Activated gamma-delta T cell (primary cell): ENCODE results near the gene RBX1.
"Not testable (repeated sequence)": the region's sequence is repeated elsewhere in the genome, so short reads cannot be mapped to it uniquely, and the experiment has no call there.

Experiments
- DNase-seq: peaks from one replicate; lab custom pipeline; 2025; lab: John Stamatoyannopoulos, UW
- total RNA-seq, 2 donors: gene quantifications; one replicate each; lab custom pipeline; 2026; lab: John Stamatoyannopoulos, UW

The RBX1 gene
- total RNA-seq = 44.0 to 46.1 reads per million in 2 donors

DNA sequence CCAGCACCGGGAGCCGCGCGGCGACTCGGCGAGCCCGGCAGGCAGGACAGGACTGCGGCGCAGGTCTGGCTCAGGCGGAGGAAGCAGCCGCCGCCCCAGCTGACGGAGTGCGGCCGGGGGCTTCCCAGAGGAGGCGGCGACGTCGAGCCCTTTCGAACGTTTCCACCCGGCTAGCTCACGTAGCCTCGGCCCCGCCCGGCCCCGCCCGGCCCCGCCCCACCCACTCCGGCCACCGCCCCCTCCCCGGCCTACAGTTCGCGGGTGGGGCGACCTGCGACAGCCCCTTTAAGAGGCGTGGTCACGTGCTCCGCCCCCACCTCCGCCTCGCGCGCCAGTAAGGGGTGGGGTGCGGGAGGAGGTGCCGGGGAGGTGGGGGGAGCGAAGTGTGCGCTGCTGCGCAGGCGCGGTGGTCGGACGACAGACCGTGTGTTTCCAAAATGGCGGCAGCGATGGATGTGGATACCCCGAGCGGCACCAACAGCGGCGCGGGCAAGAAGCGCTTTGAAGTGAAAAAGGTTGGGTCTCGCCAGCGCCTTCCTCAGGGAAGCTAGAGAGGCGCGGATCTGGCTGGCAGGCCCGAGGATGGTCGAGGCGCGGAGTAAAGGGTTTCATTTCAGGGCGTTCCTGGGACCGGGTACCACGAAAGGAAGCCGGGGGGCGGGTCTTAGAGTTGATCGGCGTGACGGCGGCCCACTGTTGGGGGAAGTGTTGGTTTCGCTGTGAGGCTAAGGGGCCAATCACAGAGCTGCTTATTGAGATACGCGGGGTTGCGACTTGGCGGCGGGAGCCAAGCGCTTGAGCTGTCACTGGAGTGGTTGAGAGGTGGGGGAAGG is at the start of gene RBX1:
RBX1 (plus strand) TSS at position 417 of the 833 bp plus-strand sequence; CDS start at position 438, 21 bp downstream.
- DNase-seq = peak; percentile 99

DNA sequence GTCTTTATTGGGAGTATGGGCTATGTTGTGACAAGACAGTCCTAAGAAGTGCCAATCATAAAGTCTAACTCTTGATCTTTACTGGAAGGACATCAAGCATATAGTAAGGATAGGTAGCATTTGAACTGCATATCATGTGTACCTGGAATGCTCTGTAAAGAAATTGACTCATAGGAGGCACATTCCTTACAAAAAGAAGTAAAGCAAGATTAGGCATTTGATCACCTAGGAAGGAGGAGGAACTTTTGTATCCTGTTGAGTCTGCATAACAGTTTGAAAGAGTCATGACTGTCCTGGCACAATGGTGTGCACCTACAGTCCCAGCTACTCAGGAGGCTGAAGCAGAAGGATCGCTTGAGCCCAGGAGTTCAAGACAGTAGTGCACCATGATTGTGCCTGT is 47.1 kb upstream of the RBX1 start:
- DNase-seq = no peak

DNA sequence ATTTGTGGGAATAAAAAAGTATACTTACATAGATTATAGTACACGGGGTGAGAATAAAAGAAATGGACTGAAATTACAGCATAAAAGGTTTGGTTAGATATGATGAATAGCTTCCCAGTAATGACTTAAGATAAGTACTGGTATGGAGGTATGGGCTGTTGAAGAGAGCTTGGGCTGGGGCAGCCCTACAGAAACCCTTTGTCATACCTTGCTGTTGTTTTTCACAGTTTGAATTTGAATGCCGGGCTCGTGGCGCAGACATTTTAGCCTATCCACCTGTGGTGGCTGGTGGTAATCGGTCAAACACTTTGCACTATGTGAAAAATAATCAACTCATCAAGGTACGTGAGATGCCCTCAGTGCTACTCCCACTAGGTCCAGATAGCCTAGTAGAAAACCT is 42.3 kb upstream of the RBX1 start:
- DNase-seq = no peak

DNA sequence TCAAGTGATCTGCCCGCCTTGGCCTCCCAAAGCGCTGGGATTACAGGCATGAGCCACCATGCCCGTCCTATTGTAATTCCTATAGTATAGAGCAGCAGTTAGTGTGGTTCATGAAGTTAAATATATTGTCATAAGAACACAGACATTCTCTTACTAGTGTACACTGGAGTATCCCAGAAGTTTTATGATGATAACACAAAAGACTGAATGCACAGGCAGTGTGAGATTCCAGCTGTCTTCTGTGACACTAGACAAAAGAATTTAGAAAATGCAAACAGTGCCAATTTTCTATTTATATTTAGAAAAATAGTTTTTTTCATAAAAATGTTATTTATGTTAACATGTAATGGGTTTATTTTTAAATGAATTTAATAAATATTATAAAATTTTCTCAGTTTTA is 39.4 kb upstream of the RBX1 start:
- no peak for DNase-seq

DNA sequence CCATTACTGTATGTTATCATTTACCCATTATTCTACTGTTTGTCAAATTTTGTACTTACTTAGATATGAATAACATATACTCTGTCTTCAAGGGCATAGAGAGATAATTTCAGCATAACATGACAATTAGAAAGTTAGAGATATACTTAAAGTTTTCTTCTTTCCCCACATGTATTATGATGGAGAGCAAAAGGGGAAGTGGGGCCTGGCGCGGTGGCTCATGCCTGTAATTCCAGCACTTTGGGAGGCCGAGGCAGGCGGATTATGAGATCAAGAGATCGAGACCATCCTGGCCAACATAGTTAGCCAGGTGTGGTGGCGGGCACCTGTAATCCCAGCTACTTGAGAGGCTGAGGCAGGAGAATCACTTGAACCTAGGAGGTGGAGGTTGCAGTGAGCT is 38.2 kb upstream of the RBX1 start:
- not testable (repeated sequence) for DNase-seq

DNA sequence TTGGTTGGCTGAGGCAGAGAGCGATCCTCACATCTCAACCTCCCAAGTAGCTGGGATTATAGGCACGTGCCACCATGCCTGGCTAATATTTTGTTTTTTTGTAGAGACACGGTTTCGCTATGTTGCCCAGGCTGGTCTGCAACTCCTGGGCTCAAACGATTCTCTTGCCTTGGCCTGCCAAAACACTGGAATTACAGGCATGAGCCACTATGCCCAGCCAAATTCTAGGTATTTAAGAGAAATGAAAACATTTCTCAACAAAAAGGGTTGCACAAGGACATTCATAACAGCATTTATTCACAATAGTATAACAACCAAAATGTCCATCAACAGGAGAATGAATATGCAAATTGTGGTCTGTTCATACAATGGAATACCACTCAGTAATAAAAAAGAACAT is 31.7 kb upstream of the RBX1 start:
- DNase-seq = no peak

GRCh38 chr22:40920526-40920925 is 30.7 kb upstream of the RBX1 start:
- no peak for DNase-seq

DNA sequence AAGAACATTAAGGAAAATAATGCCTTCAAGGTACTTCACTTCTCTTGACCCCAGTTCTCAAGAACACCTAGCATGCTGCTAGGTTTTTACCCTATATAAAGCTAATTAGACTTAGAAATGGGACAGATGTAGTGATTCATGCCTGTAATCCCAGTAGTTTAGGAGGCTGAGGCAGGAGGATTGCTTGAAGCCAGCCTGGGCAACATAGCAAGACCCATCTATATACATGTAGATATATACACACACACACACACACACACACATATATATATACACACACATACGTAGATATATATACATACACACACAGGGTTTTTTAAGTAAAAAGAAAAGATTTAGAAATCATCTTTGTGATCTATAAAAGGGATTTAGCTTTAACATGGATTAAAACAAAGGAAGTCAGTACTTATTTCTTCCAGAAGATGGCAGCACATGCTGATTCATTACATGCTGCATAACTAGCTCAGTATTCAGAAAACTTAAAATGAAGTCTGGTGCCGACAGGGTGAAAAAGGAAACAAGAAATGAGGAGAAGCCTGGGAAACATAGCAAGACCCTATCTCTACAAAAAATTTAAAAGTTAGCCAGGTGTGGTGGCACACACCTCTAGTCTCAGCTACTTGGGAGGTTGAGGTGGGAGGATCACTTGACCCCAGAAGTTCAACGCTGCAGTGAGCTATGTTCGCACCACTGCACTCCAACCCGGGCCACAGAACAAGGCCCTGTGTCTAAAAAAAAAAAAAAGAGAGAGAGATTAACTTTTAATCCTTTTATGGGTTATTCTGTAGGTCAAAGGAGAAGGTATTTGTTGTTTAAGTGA is 28.5 kb upstream of the RBX1 start:
- no peak for DNase-seq

DNA sequence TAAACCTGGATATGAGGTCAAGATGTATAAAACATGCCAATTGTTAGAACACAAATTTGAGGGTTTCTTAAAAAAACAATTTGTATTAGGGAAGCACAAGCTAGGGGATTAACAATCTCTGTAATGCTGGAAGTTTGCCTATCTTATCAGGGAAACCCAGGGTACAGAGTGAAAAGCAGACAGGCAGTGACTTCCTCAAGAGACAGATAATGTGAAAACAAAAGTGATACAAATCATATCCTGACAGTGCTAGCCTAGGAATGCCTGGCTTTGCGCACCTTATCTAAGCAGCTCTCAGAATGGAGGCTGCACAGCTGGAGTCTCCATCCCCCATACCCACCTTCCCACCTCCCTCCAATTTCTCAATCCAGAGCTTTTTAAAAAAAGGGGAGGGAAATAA is 22.5 kb upstream of the RBX1 start:
- no peak for DNase-seq

DNA sequence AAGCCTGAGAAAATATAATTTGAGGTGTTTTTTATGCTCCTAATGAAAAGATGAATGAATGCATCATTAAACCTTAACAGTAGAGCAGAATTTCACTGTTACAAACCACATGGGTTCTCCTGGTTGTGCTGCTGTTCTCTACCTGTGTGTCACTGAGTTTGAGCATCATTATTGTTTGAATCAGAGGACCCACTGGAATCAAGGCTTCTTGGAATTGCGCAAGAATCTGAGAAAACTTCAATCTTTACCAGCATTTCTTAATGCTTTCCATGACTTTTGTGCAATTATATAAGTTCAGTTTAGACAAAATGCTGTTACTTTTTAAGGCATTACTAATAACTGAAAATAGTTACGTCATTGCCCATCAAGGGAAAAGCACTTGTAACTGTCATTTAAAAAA is 18.8 kb upstream of the RBX1 start:
- no peak for DNase-seq

DNA sequence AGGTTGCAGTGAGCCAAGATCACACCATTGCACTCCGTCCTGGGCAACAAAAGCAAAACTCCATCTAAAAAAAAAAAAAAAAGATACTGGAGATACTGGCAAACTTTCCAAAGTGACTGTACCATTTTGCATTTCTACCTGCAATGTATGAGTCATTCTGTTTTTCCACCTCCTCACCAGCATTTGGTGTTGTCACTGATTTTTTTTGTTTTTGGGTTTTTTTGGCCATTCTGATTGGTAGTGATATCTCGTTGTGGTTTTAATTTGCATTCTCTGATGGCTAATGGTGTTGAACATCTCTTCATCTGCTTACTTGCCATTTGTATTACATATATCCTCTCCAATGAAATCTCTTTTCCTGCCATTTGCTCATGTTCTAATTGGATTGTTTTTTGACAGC is 12.0 kb upstream of the RBX1 start:
- DNase-seq = no peak

- no peak for DNase-seq
These were observed 822 bp downstream of the RBX1 start for GRCh38 chr22:40951795-40952605.

- DNase-seq = no peak
These were observed 2.3 kb downstream of the RBX1 start for GRCh38 chr22:40953471-40953870.

DNA sequence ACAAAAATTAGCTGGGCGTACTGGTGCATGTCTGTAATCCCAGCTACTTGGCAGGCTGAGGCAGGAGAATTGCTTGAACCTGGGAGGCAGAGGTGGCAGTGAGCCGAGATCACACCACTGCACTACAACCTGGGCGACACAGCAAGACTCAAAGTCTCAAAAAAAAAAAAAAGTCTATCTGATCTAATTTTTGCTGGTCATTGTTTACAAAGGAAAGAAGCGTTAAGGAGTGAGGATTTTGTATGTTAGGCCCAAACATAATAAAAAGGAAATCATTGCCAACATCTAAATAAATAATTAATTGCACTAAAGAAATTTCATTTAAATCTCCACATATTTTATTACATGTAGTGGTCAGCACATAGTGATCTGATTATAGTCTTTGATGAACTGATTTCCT is 2.9 kb downstream of the RBX1 start:
- no peak for DNase-seq

DNA sequence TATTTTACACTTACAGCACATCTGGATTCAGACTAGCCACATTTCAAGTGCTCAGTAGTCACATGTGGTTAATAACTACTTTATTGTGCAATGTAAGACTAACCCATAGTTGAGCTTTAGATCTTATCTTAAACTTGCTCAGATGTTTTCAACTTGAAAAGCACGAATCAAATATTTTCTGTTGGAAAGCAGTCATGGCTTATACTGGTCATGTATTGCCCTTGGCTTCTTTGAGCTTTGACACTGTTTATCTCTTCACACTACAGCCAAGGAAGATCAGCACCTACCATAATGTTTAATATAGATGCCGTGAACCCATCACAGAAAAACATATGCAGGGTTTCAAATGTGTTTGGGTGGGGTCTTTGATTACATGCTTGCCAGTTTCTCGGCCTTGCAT is 4.4 kb downstream of the RBX1 start:
- no peak for DNase-seq

DNA sequence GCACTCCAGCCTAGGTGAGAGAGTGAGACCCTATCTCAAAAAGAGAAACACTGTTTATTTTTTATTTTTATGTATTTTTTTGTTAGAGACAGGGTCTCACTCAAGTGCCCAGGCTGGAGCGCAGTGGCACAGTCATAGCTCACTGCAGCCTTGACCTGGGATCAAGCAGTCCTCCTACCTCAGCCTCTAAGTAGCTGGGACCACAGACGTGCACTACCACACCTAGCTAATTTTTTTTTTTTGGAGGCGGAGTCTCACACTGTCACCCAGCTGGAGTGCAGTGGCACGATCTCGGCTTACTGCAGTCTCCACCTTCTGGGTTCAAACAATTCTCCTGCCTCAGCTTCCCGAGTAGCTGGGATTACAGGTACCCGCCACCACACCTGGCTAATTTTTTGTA is 6.4 kb downstream of the RBX1 start:
- no peak for DNase-seq

- DNase-seq = no peak
These were observed 7.1 kb downstream of the RBX1 start for GRCh38 chr22:40958299-40958698.

DNA sequence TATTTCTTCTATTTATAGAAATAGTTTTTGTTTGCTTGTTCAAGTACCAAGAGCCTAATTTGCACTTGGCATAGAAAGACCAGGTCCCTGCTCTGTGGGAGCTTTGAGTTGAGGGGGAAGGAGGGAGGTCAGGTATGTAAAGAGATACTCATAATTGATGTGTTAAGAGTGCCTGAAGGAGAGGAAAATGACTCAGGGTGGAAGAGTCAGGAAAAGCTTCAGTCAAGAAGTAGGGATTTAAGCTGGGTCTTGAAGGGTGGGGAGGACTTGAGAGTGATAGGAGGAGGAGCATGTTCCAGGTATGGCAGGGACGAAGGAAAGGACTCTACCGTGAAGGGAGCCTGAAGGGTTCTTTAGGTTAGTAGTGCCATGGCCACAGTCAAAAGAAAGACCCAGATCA is 9.0 kb downstream of the RBX1 start:
- DNase-seq = no peak

DNA sequence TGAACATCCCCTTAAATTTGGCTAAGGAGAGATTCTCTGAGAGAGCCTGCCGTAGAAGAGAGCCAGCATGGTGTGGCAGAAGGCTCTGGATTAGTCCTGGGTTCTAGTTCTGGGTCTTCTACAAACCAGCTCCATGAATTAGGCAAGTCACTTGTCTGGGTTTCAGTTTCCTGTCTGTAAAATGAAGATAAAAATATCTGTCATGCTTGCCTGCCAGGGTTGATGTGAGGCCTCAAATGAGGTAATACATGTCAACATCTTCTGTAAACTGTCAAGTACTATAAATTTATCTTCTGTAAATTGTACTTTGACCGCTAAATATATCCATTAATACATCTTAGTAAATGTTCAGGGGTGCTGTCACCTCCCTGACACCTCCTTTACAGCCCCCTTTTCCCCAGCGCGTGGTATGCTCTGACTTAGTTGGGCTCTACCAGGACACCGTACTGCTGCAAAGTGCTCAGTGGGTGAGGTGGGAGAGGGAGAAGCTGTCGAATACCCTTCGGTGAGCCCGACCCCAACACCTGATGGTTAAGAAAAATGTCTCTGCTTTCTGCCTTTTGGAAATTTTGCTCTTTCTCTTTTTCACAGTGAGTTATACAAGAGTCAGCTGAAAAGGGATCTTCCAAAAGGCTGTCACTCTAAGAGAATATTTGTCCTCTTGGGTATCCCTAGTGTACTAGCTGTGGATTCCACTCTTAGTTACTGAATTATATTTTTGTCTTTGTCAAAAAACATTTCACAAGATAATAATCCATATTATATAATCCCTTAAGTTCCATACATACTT is 15.0 kb downstream of the RBX1 start:
- DNase-seq = no peak

GRCh38 chr22:40966726-40967085 is 15.5 kb downstream of the RBX1 start:
- DNase-seq = no peak

GRCh38 chr22:40967111-40967760 is 16.1 kb downstream of the RBX1 start:
- DNase-seq = no peak
